Right forelimb (tissue), 1 donor: ENCODE data around the gene KLHL35.
"Not testable (repeated sequence)": the region's sequence is repeated elsewhere in the genome, so short reads cannot be mapped to it uniquely, and the experiment has no call there.

Source experiments
- DNase-seq: peaks from one replicate; pipeline ENCODE4 v3.0.0-alpha.2; 2018

KLHL35 gene

DNA sequence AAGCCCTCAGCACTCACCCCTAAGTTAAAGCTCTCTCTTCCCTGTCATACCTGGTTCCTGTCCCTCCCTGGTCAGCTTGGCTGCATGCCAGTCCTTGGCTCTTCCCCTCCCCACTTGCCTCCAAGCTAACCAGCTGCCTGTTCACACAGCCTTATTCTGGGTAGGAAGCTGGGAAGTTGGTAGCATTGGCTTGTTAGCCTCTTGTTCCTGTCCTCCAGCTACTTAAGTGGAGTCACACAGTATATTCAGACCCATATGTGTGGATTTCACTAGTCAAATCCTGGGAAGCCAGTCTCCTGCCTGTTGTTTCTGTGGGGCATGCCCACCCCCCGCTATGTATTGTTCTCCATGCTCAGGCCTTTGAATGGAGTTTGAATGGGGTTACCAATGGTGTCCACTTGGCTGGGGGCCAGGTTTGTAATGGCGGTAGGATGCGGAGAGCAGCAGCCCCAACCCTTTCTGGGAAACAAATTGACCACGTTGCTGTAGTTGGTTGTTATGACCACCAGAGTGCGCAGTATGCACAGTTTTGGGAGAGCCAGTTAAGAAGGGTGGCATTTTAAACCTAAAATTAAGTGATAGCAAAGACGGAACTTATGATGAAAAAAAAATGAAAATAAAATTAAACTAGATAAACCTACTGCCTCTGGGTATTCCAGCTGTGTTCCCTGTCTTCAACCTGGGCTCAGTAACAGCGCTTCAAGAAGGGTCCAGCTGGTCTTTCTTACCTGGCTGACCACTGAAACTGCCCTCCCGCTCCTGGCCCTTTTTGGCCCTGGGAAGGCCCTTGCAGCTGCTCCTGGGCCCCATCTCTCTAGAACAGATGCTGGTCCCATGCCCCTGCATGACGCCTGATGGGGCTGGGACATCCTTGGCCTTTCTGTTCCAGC is 44.4 kb downstream of the KLHL35 start:
- peak; percentile 71 for DNase-seq

DNA sequence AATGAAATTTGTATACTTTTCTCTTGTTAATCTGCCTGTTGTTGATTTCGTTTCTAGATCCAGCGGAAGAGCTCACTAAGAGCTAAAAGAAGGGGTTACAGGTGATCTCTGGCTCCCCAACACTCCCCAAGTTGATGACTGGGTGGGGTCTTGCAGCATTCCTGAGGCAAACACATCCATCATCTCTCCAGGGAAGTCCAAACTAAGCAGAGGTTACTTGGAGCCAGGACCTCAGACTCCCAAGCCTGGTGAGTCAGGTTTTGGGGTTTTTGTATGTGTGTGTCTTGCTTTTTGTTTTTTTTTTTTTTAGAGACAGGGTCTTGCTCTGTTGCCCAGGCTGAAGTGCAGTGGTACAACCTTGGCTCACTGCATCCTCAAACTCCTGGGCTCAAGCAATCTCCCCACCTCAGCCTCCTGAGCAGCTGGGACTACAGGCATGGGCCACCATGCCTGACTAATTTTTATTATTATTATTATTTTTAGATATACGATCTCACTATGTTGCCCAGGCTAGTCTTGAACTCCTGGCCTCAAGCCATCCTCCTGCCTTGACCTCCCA is 45.2 kb downstream of the KLHL35 start:
- DNase-seq: no peak

GRCh38 chr11:75386942-75387630 is 45.9 kb downstream of the KLHL35 start:
- DNase-seq: no peak

DNA sequence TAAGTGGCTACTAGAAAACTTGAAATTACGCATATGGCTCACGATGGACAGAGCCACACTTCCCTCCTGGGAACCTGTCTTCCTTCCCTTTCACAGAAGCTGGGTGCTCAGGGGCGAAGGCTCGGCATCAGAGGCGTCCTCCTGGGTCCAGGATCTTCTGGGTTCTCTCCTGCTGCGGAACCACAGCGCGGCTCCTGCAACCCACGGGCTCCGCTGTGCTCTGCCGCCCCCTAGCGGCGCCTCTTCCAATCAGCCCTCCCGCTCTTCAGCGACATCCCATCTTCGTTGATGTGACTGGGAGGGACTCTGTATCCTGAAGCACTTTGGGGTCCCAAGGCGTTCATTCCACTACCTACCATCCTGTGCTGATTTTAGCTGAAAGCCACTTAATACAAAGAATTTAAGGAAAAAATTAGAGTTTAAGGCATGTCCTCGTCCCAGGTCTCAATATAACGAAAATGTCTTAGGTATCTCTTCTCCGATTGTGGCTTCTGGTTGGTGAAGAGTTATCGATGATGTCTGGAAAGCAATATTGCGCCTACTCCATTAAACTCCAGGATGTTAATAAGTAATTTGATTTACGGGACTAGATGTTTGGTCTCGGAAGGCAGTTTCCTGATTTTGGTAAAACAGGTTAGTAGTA is 48.4 kb downstream of the KLHL35 start:
- peak; percentile 87 for DNase-seq

- no peak for DNase-seq
Measured at GRCh38 chr11:75383246-75383645, 49.8 kb downstream of the KLHL35 start.

- no peak for DNase-seq
Measured at GRCh38 chr11:75380716-75381420, 52.1 kb downstream of the KLHL35 start.

- DNase-seq: no peak
Measured at GRCh38 chr11:75380245-75380644, 52.8 kb downstream of the KLHL35 start.

DNA sequence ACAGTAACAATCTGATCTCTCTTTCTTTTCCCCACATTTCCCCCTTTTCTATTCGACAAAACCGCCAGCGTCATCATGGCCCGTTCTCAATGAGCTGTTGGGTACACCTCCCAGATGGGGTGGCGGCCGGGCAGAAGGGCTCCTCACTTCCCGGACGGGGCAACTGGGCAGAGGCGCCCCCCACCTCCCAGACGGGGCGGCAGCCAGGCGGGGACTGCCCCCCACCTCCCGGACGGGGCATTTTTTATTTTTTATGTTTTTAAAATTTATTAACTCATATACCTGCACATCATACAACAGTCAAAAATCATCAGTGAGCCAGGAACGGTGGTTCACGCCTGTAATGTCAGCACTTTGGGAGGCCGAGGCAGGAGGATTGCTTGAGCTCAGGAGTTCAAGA is 54.2 kb downstream of the KLHL35 start:
- DNase-seq: not testable (repeated sequence)

GRCh38 chr11:75376175-75376574 is 56.8 kb downstream of the KLHL35 start:
- no peak for DNase-seq

DNA sequence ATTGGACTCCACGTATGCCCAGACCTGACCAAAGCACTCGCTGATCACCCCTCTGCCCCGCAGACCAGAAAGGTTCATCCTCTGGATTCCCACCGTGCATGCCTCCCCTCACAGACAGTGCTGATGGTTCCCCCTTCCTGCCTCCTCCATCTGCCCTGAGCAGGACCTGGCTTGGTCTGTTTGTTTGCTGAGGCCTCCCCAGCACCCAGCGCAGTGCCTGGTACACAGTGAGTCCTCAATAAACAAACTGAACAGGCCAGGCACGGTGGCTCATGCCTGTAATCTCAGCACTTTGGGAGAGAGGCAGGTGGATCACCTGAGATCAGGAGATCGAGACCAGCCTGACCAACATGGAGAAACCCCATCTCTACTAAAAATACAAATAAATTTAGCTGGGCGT is 57.4 kb downstream of the KLHL35 start:
- no peak for DNase-seq

GRCh38 chr11:75374646-75375045 is 58.4 kb downstream of the KLHL35 start:
- no peak for DNase-seq

GRCh38 chr11:75373201-75373600 is 59.8 kb downstream of the KLHL35 start:
- DNase-seq: no peak
